OCI-LY7 (cell line): ENCODE data around the gene FAM174B. TPM values are rescaled to one million over a fixed set of nuclear protein-coding genes. Genes with fewer than 3 reads are reported as not detected.

Experiments used
- BruUV-seq: library from RNA; stranded (reverse); fragments of 400-500 nt; replicated peaks from 2 replicates; lab custom pipeline; 2021; lab: Mats Ljungman, UMichigan
- CTCF ChIA-PET: fragments of 300-600 bp; sonication (Branson Sonifier 250); formaldehyde crosslinking; loops from one replicate; lab custom pipeline; 2022; ENCODE audit warnings: antibody characterized with exemption; ENCODE audit not compliant: unreplicated experiment; lab: Charles Lee
- POLR2A ChIA-PET: fragments of 300-600 bp; sonication (Branson Sonifier 250); formaldehyde crosslinking; loops from one replicate; lab custom pipeline; 2022; ENCODE audit warnings: antibody characterized with exemption; lab: Charles Lee
- DNase-seq: peaks from one replicate; pipeline ENCODE4 v3.0.0-alpha.2; 2015; ENCODE audit warnings: low spot score
- H2AFZ ChIP-seq: fragments of 200-600 bp; sonication (generic), shearing (Covaris generic); 2 replicates; pipeline ENCODE4 v1.6.1; 2014; ENCODE audit warnings: mild to moderate bottlenecking, antibody characterized with exemption, low read length, moderate library complexity
- H3K27ac ChIP-seq: fragments of 200-600 bp; sonication (generic); 2 replicates; pipeline ENCODE4 v1.5.1; 2014; ENCODE audit warnings: mixed run types, low read depth, mild to moderate bottlenecking, moderate library complexity, low read length, inconsistent platforms; ENCODE audit not compliant: poor library complexity, severe bottlenecking
- H3K36me3 ChIP-seq: fragments of 200-600 bp; sonication (generic); 2 replicates; pipeline ENCODE4 v1.6.1; 2014; ENCODE audit warnings: mild to moderate bottlenecking, antibody characterized with exemption, low read length, moderate library complexity, mixed read lengths; ENCODE audit not compliant: insufficient read depth
- H3K4me1 ChIP-seq: fragments of 200-600 bp; sonication (generic); 2 replicates; pipeline ENCODE4 v1.5.1; 2014; ENCODE audit warnings: mild to moderate bottlenecking, low read length; ENCODE audit not compliant: insufficient read depth, poor library complexity, severe bottlenecking
- H3K4me2 ChIP-seq: fragments of 200-600 bp; sonication (generic); 2 replicates; pipeline ENCODE4 v1.6.1; 2014; ENCODE audit warnings: mild to moderate bottlenecking, low read length
- H3K4me3 ChIP-seq: fragments of 200-600 bp; sonication (generic); 2 replicates; pipeline ENCODE4 v1.5.1; 2014; ENCODE audit warnings: mild to moderate bottlenecking, low read depth, low read length; ENCODE audit not compliant: poor library complexity, severe bottlenecking
- H3K79me2 ChIP-seq: fragments of 200-600 bp; sonication (generic); 2 replicates; pipeline ENCODE4 v1.6.1; 2016; ENCODE audit warnings: low read depth, mild to moderate bottlenecking, low read length, moderate library complexity, mixed read lengths; ENCODE audit not compliant: insufficient read depth
- H3K9me2 ChIP-seq: fragments of 200-600 bp; sonication (generic); 2 replicates; pipeline ENCODE4 v1.6.1; 2016; ENCODE audit warnings: mild to moderate bottlenecking, low read length, mixed read lengths; ENCODE audit not compliant: insufficient read depth
- H3K9me3 ChIP-seq: fragments of 200-600 bp; sonication (generic); 2 replicates; pipeline ENCODE4 v1.6.1; 2014; ENCODE audit warnings: mild to moderate bottlenecking, mixed run types, low read length, mixed read lengths
- H4K20me1 ChIP-seq: fragments of 200-600 bp; sonication (generic); 2 replicates; pipeline ENCODE4 v1.6.1; 2014; ENCODE audit warnings: mild to moderate bottlenecking, antibody characterized with exemption, low read length, moderate library complexity, mixed read lengths; ENCODE audit not compliant: insufficient read depth
- CTCF ChIP-seq: fragments of 200-600 bp; sonication (generic); conservative IDR thresholded peaks from 2 replicates; pipeline ENCODE4 v1.5.1; 2014; ENCODE audit warnings: mild to moderate bottlenecking, antibody characterized with exemption, low read length, moderate library complexity, mixed read lengths
- EZH2phosphoT487 ChIP-seq: fragments of 200-600 bp; sonication (generic); IDR thresholded peaks from 2 replicates; pipeline ENCODE4 v1.6.1; 2018; ENCODE audit warnings: low read depth, borderline replicate concordance, mild to moderate bottlenecking, mixed run types, antibody characterized with exemption, low read length, moderate library complexity, mixed read lengths
- intact Hi-C: fragments of 100-400 bp; cut with micrococcal nuclease; formaldehyde crosslinking; loops from one replicate; pipeline ENCODE4 v1.10.0; 2022; ENCODE audit not compliant: unreplicated experiment
- total RNA-seq, 2 experiments: library from RNA; depleted of rRNA in 1 of 2; stranded (reverse); fragments of >200 nt in 1 of 2; shearing (Covaris generic) in 1 of 2; gene quantifications; 2 replicates each; pipeline ENCODE4 v1.2.3, GENCODE V29; 2014 to 2022

FAM174B gene
- total RNA-seq, 2 experiments from 2014 or later, result 1.3 to 24.4 TPM

- Histone ChIP-seq H3K79me2 (no peaks in the 10 kb centered on the region), H3K27ac (no peak overlapping the region), H2AFZ (no peak overlapping the region), H3K36me3 (no peaks in the 10 kb centered on the region), H4K20me1 (no peaks in the 10 kb centered on the region), H3K4me2 (no peak overlapping the region), H3K4me1 (no peaks in the 10 kb centered on the region), H3K9me2 (no peaks in the 10 kb centered on the region), H3K4me3 (no peak overlapping the region), H3K9me3 (no peaks in the 10 kb centered on the region)
- no peak for DNase-seq
- no peak for TF ChIP-seq EZH2phosphoT487
- TF ChIP-seq CTCF, result no peak
- BruUV-seq, result no TSS peak
- intact Hi-C loops, result no loop called here
- POLR2A ChIA-PET, result no interaction called here
- CTCF ChIA-PET, result no interaction called here
Observed at GRCh38 chr15:92595506-92596381, 59.8 kb downstream of the FAM174B start.

GRCh38 chr15:92591275-92591674, 64.3 kb downstream of the FAM174B start:
- ChIA-PET CTCF (no interaction called here), POLR2A (no interaction called here)
- Histone ChIP-seq H3K4me1 (no peaks in the 10 kb centered on the region), H3K79me2 (no peaks in the 10 kb centered on the region), H3K9me3 (no peaks in the 10 kb centered on the region), H3K9me2 (no peaks in the 10 kb centered on the region), H2AFZ (no peak overlapping the region), H3K4me2 (no peak overlapping the region), H3K36me3 (no peaks in the 10 kb centered on the region), H4K20me1 (no peaks in the 10 kb centered on the region), H3K4me3 (no peak overlapping the region), H3K27ac (no peak overlapping the region)
- DNase-seq, result no peak
- BruUV-seq, result no TSS peak
- intact Hi-C loops, result no loop called here
- TF ChIP-seq EZH2phosphoT487 (no peak), CTCF (no peak)

- intact Hi-C loops, result no loop called here
- H4K20me1 ChIP-seq, result no peaks in the 10 kb centered on the region
- H3K4me3 ChIP-seq, result no peak overlapping the region
- H3K27ac ChIP-seq, result no peak overlapping the region
- TF ChIP-seq CTCF (no peak), EZH2phosphoT487 (no peak)
- no peaks in the 10 kb centered on the region for H3K79me2 ChIP-seq
- no peaks in the 10 kb centered on the region for H3K9me3 ChIP-seq
- BruUV-seq, result no TSS peak
- POLR2A ChIA-PET, result no interaction called here
- no peaks in the 10 kb centered on the region for H3K36me3 ChIP-seq
- no peaks in the 10 kb centered on the region for H3K9me2 ChIP-seq
- no peak for DNase-seq
- H2AFZ ChIP-seq, result no peak overlapping the region
- H3K4me2 ChIP-seq, result no peak overlapping the region
- CTCF ChIA-PET, result no interaction called here
- H3K4me1 ChIP-seq, result no peaks in the 10 kb centered on the region
Observed at GRCh38 chr15:92586966-92587365, 68.6 kb downstream of the FAM174B start.
